Activated CD8-positive, alpha-beta T cell treated with anti-CD3 and anti-CD28 coated beads for 36 hours (primary cell): ENCODE results near the gene IL23R. TPM values are rescaled to one million over a fixed set of nuclear protein-coding genes. Genes with fewer than 3 reads are reported as not detected.

Experiments used
- ATAC-seq: fragments of 200-7000 bp; cut with Tn5 transposase; one replicate; pipeline ENCODE4 v1.10.0; 2021; ENCODE audit warnings: mild to moderate bottlenecking, moderate library complexity
- CTCF ChIA-PET: fragments of 350-600 bp; sonication (Branson Sonifier 250); formaldehyde crosslinking; loops from one replicate; lab custom pipeline; 2021; ENCODE audit warnings: antibody characterized with exemption; lab: Charles Lee
- POLR2A ChIA-PET: fragments of 350-600 bp; sonication (Branson Sonifier 250); formaldehyde crosslinking; loops from one replicate; lab custom pipeline; 2021; ENCODE audit warnings: antibody characterized with exemption; lab: Charles Lee
- DNase-seq: peaks from one replicate; pipeline ENCODE4 v3.0.0-alpha.2; 2020
- H3K27ac Mint-ChIP-seq: one replicate; pipeline ENCODE4 v1.8.0; 2021; ENCODE audit warnings: mild to moderate bottlenecking, mixed read lengths
- H3K27me3 Mint-ChIP-seq: one replicate; pipeline ENCODE4 v1.8.0; 2021; ENCODE audit warnings: mixed read lengths
- H3K36me3 Mint-ChIP-seq: one replicate; pipeline ENCODE4 v1.8.0; 2021; ENCODE audit warnings: low read depth, mixed read lengths
- H3K4me1 Mint-ChIP-seq: one replicate; pipeline ENCODE4 v1.8.0; 2021; ENCODE audit warnings: low read depth, mixed read lengths
- H3K4me3 Mint-ChIP-seq: one replicate; pipeline ENCODE4 v1.8.0; 2021; ENCODE audit warnings: mild to moderate bottlenecking, moderate library complexity, mixed read lengths
- H3K9me3 Mint-ChIP-seq: one replicate; pipeline ENCODE4 v1.8.0; 2021; ENCODE audit warnings: mixed read lengths
- CTCF ChIP-seq: fragments of 200-600 bp; IDR thresholded peaks from one replicate; pipeline ENCODE4 v1.8.0; 2022; ENCODE audit warnings: antibody characterized with exemption, mild to moderate bottlenecking
- intact Hi-C: fragments of 100-400 bp; cut with micrococcal nuclease; formaldehyde crosslinking; loops from one replicate; pipeline ENCODE4 v1.10.0; 2022
- total RNA-seq, 2 experiments: library from RNA; stranded (reverse); gene quantifications; one replicate each; pipeline ENCODE4 v1.2.3, GENCODE V29; 2021

IL23R gene
- total RNA-seq, 2 experiments from 2014 or later, result 1.0 to 1.2 TPM

- DNase-seq, result no peak
- intact Hi-C loops, result loop anchor here (2.0 to 5.0 kb wide), 3 partner anchors 64 to 384 kb away; no protein-coding TSS in a partner anchor
- peaks cover 41% of the 10 kb centered on the region for H3K4me1 Mint-ChIP-seq
- H3K9me3 Mint-ChIP-seq, result no peaks in the 10 kb centered on the region
- ATAC-seq, result peak; percentile 58
- CTCF ChIA-PET, result interaction anchor here (0.6 to 7.8 kb wide), 67 partner anchors 10 to 403 kb away, joined by 3 to 200 read pairs (median 4); partner anchors contain the start of genes DNAI4, IL23R and MIER1
- H3K36me3 Mint-ChIP-seq, result no peaks in the 10 kb centered on the region
- H3K27me3 Mint-ChIP-seq, result peaks cover 18% of the 10 kb centered on the region
- POLR2A ChIA-PET, result interaction anchor here (1.7 kb wide), 1 partner anchor 218 kb away, joined by 6 read pairs; no protein-coding TSS in a partner anchor
- peak overlapping the region; percentile 44 for H3K27ac Mint-ChIP-seq
- H3K4me3 Mint-ChIP-seq, result no peak overlapping the region
- no peak for TF ChIP-seq CTCF
These were observed 17.6 kb upstream of the IL23R start for GRCh38 chr1:67148516-67149178.

GRCh38 chr1:67149179-67149770 is 17.0 kb upstream of the IL23R start:
- peak; percentile 79 for DNase-seq
- peak; percentile 67 for TF ChIP-seq CTCF
- H3K4me3 Mint-ChIP-seq, result no peak overlapping the region
- no peaks in the 10 kb centered on the region for H3K9me3 Mint-ChIP-seq
- peaks cover 21% of the 10 kb centered on the region for H3K27me3 Mint-ChIP-seq
- ChIA-PET POLR2A (interaction anchor here (1.7 kb wide), 1 partner anchor 219 kb away, joined by 6 read pairs; no protein-coding TSS in a partner anchor), CTCF (interaction anchor here (0.6 to 7.8 kb wide), 71 partner anchors 9 to 411 kb away, joined by 3 to 200 read pairs (median 4); partner anchors contain the start of genes DNAI4, IL23R and MIER1)
- H3K4me1 Mint-ChIP-seq, result peaks cover 36% of the 10 kb centered on the region
- peak; percentile 91 for ATAC-seq
- intact Hi-C loops, result loop anchor here (2.0 to 5.0 kb wide), 3 partner anchors 63 to 384 kb away; no protein-coding TSS in a partner anchor
- peak overlapping the region; percentile 44 for H3K27ac Mint-ChIP-seq
- H3K36me3 Mint-ChIP-seq, result no peaks in the 10 kb centered on the region

- POLR2A ChIA-PET, result no interaction called here
- DNase-seq, result no peak
- intact Hi-C loops, result no loop called here
These were observed 15.3 kb upstream of the IL23R start for GRCh38 chr1:67150931-67151330.

GRCh38 chr1:67158401-67158800 is 7.9 kb upstream of the IL23R start:
- Mint-ChIP-seq H3K36me3 (no peaks in the 10 kb centered on the region), H3K27me3 (peaks cover 9% of the 10 kb centered on the region), H3K4me3 (no peak overlapping the region), H3K27ac (no peak overlapping the region), H3K9me3 (peaks cover 2% of the 10 kb centered on the region), H3K4me1 (peaks cover 20% of the 10 kb centered on the region)
- TF ChIP-seq CTCF, result no peak
- DNase-seq (no peak), ATAC-seq (no peak)
- intact Hi-C loops, result loop anchor here (5.0 kb wide), 1 partner anchor 34 kb away; no protein-coding TSS in a partner anchor
- ChIA-PET POLR2A (no interaction called here), CTCF (interaction anchor here (1.1 to 1.6 kb wide), 2 partner anchors 9 to 56 kb away, joined by 3 to 11 read pairs; no protein-coding TSS in a partner anchor)

More at GRCh38 chr1:67150931-67151330, 15.3 kb upstream of the IL23R start:
- CTCF ChIA-PET, result interaction anchor here (2.3 to 7.8 kb wide), 5 partner anchors 10 to 155 kb away, joined by 15 to 200 read pairs (median 50); no protein-coding TSS in a partner anchor
- H3K4me1 Mint-ChIP-seq, result peaks cover 32% of the 10 kb centered on the region
- TF ChIP-seq CTCF, result no peak
- no peak overlapping the region for H3K4me3 Mint-ChIP-seq
- H3K27ac Mint-ChIP-seq, result no peak overlapping the region
- H3K27me3 Mint-ChIP-seq, result peaks cover 21% of the 10 kb centered on the region
- H3K36me3 Mint-ChIP-seq, result no peaks in the 10 kb centered on the region
- H3K9me3 Mint-ChIP-seq, result no peaks in the 10 kb centered on the region
- no peak for ATAC-seq
